ENCODE results near the gene TCF3. TPM values are rescaled to one million over a fixed set of nuclear protein-coding genes. Genes with fewer than 3 reads are reported as not detected.
A peak's percentile ranks its signal among the peaks of the same experiment; 100 is the strongest.

The TCF3 gene
- total RNA-seq, 1 donor from 2014 or later, result 153 TPM

GRCh38 chr19:1605236-1606137, 46.9 kb downstream of the TCF3 start, which contains the start of gene UQCR11:
Gene UQCR11 (minus strand): TSS chr19:1605462. CDS start chr19:1605409, 53 bp downstream.
- peak; percentile 83 for TF ChIP-seq CTCF (IDR thresholded peaks at IDR 0.05)
- H3K9me3 Mint-ChIP-seq (ENCODE audit: low read depth), result no peaks in the 10 kb centered on the region
- no peaks in the 10 kb centered on the region for H3K27me3 Mint-ChIP-seq (ENCODE audit: low read depth)
- H3K36me3 Mint-ChIP-seq (ENCODE audit: low read depth), result peaks cover 1% of the 10 kb centered on the region
- H3K4me1 Mint-ChIP-seq (ENCODE audit: low read depth), result peaks cover 28% of the 10 kb centered on the region
- H3K4me3 Mint-ChIP-seq (ENCODE audit: unreplicated experiment), result peak within 1 kb of the TSS; percentile 92
- peak; percentile 97 for DNase-seq (ENCODE audit: low spot score)
- peak within 1 kb of the TSS; percentile 100 for H3K27ac Mint-ChIP-seq (ENCODE audit: unreplicated experiment)

GRCh38 chr19:1602091-1602707, 50.2 kb downstream of the TCF3 start:
- Mint-ChIP-seq H3K36me3 (ENCODE audit: low read depth) (peaks cover 9% of the 10 kb centered on the region), H3K27ac (ENCODE audit: unreplicated experiment) (no peak overlapping the region), H3K4me3 (ENCODE audit: unreplicated experiment) (no peak overlapping the region), H3K4me1 (ENCODE audit: low read depth) (peaks cover 28% of the 10 kb centered on the region), H3K9me3 (ENCODE audit: low read depth) (no peaks in the 10 kb centered on the region), H3K27me3 (ENCODE audit: low read depth) (no peaks in the 10 kb centered on the region)
- no peak for DNase-seq (ENCODE audit: low spot score)
- TF ChIP-seq CTCF (IDR thresholded peaks at IDR 0.05), result no peak

- H3K9me3 Mint-ChIP-seq (ENCODE audit: low read depth), result no peaks in the 10 kb centered on the region
- peak; percentile 40 for TF ChIP-seq CTCF (IDR thresholded peaks at IDR 0.05)
- DNase-seq (ENCODE audit: low spot score), result no peak
- H3K4me3 Mint-ChIP-seq (ENCODE audit: unreplicated experiment), result no peak overlapping the region
- H3K27me3 Mint-ChIP-seq (ENCODE audit: low read depth), result no peaks in the 10 kb centered on the region
- H3K4me1 Mint-ChIP-seq (ENCODE audit: low read depth), result peaks cover 26% of the 10 kb centered on the region
- H3K27ac Mint-ChIP-seq (ENCODE audit: unreplicated experiment), result peak overlapping the region; percentile 17
- H3K36me3 Mint-ChIP-seq (ENCODE audit: low read depth), result peaks cover 9% of the 10 kb centered on the region
Measured at GRCh38 chr19:1601613-1602064, 50.8 kb downstream of the TCF3 start.

GRCh38 chr19:1599460-1599846, 53.0 kb downstream of the TCF3 start:
- H3K4me1 Mint-ChIP-seq (ENCODE audit: low read depth), result peaks cover 14% of the 10 kb centered on the region
- no peak overlapping the region for H3K4me3 Mint-ChIP-seq (ENCODE audit: unreplicated experiment)
- DNase-seq (ENCODE audit: low spot score), result no peak
- no peak for TF ChIP-seq CTCF (IDR thresholded peaks at IDR 0.05)
- no peaks in the 10 kb centered on the region for H3K9me3 Mint-ChIP-seq (ENCODE audit: low read depth)
- no peaks in the 10 kb centered on the region for H3K27me3 Mint-ChIP-seq (ENCODE audit: low read depth)
- H3K27ac Mint-ChIP-seq (ENCODE audit: unreplicated experiment), result no peak overlapping the region
- H3K36me3 Mint-ChIP-seq (ENCODE audit: low read depth), result peaks cover 9% of the 10 kb centered on the region

- no peak overlapping the region for H3K4me3 Mint-ChIP-seq (ENCODE audit: unreplicated experiment)
- H3K4me1 Mint-ChIP-seq (ENCODE audit: low read depth), result peaks cover 9% of the 10 kb centered on the region
- no peak overlapping the region for H3K27ac Mint-ChIP-seq (ENCODE audit: unreplicated experiment)
- H3K36me3 Mint-ChIP-seq (ENCODE audit: low read depth), result peaks cover 9% of the 10 kb centered on the region
- TF ChIP-seq CTCF (IDR thresholded peaks at IDR 0.05), result no peak
- H3K9me3 Mint-ChIP-seq (ENCODE audit: low read depth), result no peaks in the 10 kb centered on the region
- no peaks in the 10 kb centered on the region for H3K27me3 Mint-ChIP-seq (ENCODE audit: low read depth)
- DNase-seq (ENCODE audit: low spot score), result no peak
Measured at GRCh38 chr19:1598777-1599459, 53.5 kb downstream of the TCF3 start.

Measured in chondrocyte (in vitro differentiated cells).